ENCODE results near the gene GARIN5A.
"Not testable (repeated sequence)": the region's sequence is repeated elsewhere in the genome, so short reads cannot be mapped to it uniquely, and the experiment has no call there.

Gene GARIN5A

DNA sequence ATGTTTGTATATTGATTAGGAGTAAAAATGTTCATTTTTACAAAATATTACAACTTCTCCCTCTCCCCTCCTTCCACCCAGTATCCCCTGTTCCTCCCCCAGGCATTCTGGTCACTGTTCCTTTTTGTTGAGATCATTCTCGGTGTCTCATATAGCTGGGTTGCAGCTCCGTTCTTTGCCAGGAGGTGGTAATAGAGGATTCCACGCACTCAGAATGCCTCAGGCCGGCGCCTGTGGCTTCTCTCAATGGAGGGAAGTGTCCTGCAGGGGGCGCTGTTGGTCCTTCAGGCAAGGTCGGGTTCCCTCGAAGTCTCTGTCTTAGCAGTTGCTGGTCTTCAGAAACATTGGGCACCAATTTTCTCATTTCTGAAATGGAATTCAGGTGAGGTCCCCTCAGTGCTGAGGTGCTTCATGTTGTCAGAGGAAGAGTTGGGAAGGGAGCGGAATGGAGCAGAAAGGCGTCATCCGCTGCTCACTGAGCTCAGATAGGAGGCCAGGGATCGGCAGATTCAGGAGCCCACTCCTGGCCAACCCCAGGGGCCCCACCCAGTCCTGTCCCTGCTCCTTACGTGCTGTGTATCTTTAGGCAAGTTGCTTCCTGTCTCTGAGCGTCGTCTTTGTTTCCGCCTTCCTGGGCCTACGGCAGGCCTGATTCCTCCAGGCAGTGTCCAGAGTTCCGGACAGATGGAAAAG lies 10.3 kb upstream of the GARIN5A start:
- peak; percentile 48 for DNase-seq

DNA sequence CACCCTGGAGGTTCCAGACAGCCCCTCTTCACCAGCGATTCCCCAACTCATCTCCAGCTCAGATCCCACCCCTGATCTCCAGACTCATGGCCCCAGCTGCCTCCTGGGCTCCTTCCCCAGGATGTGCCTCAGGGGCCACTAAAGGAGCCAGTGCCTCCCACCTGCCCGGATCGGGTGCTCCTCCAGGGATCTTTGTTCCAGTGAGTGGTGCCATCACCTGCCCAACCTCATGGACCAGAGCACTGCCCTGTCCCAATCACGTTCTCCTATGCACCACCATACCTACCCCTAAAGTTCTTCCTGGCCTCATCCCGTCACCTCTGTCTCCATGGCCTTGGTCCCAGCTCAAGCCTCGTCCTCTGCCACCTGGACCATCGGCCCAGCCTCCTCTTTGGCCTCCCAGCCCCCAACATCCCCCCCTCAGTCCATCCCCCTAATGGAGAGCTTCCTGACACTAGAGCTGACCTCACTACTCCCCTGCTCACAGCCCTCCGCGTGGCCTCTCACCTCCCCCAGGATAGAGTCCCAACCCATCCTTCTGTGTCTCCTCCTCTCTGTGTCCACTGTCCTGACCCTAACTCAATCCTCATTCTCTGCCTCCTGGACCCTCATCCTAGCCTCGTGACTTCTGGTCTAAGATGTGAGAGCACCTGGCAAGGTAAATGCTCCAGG lies 8.8 kb upstream of the GARIN5A start:
- no peak for DNase-seq

DNA sequence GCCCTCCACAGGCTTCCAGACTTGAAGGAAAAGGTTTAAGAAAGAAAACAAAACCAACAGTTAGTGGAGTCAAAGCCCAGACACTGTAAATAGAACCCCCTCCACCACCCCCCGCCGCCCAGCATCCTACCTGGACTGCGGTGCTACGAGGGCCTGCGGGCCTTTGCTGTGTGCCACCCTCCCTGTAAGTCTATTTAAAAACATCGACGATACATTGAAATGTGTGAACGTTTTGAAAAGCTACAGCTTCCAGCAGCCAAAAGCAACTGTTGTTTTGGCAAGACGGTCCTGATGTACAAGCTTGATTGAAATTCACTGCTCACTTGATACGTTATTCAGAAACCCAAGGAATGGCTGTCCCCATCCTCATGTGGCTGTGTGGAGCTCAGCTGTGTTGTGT lies 6.3 kb upstream of the GARIN5A start:
- DNase-seq = no peak

DNA sequence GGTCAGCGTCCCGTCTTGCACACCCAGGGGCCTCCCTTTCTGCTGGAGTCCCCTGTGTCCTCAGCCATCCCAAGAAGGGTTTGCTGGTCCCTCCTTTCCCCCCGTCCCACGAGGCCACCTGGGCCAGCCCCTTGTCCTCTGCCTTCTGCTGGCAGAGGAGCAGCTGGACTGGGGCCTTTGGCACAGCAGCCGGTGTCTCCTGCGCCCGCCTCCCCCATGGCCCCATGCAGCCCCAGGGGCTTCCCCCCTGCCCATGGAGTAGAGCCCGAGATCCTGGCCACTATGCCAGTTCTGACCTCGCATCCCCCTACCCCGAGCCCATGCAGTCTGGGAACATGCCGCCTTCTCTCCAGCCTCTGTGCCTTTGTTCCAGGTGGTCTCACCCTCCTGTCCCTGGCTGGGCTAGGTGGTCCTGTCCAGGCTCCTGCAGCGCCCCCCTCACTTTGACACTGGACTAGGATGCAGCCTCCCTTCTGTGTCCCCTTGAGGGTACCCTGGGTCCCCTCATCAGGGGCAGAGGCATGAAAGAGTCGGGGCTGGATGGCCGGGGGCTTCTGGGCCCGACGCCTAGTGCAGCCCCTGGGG lies 5.7 kb upstream of the GARIN5A start:
- DNase-seq = no peak

DNA sequence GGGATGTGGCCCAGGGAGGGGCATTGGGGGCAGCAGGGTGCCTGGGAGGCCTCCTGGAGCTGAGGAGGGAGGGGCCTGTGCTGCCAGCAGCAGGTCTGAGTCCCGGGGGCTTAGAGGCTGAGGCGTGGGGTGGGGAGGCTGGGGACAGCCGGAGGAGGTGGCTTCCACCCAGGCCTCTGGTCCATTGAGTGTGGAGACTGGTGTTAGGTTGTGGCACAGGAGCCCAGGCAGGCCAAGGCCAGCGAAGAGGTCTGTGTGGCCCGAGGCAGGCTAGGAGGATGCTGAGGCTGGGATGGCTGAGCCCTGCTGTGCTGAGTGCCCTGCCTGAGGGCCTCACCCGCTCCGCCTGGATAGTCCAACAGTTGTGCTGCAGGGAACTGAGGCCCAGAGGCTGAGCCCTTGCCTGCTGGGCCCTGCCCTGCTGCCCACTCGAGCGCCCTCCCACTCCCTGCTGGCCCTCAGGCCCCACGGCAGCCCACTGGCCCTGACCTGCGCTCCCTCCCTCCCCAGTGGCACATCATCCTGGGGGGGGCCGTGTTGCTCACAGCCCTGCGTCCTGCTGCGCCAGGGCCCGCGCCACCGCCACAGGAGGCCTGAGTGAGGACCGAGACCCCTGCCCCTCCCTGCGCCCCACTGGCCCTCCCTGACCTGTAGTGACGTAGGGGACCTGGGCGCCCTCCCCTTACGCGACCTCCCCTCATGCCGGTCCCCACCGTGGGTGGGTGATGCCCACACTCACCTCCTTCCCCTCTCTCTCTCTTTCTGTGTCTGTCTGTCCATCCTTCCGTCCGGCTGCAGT lies 4.9 kb upstream of the GARIN5A start:
- DNase-seq = no peak

DNA sequence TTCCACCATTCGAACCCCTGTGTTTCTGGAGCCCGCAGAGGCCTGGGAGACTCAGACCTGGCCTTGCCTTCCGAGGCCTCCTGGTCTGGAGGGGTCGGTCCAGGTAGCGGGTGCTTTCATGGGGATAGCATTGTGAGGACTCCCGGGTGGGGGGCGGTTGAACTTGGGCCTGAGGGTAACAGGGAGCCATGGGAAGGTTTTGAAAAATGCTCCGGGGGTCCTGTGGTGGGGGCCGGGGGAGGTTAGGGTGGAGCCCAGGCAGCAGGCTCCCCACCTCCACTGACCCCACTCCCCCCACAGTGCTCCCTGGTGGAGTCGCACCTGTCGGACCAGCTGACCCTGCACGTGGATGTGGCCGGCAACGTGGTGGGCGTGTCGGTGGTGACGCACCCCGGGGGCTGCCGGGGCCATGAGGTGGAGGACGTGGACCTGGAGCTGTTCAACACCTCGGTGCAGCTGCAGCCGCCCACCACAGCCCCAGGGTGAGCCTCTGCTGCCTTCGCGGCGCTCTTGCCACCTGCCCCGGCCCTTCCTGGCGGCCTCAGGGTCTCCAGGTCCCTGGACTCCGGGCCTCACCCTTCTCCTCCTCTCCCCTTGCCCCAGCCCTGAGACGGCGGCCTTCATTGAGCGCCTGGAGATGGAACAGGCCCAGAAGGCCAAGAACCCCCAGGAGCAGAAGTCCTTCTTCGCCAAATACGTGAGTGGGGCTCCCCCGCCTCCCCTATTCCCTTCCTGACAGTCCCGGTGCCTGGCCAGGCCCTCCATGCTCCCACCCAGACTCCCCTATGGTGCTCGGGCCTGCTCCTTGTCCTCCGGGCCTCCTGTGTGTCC lies 3.8 kb upstream of the GARIN5A start:
- DNase-seq = no peak

DNA sequence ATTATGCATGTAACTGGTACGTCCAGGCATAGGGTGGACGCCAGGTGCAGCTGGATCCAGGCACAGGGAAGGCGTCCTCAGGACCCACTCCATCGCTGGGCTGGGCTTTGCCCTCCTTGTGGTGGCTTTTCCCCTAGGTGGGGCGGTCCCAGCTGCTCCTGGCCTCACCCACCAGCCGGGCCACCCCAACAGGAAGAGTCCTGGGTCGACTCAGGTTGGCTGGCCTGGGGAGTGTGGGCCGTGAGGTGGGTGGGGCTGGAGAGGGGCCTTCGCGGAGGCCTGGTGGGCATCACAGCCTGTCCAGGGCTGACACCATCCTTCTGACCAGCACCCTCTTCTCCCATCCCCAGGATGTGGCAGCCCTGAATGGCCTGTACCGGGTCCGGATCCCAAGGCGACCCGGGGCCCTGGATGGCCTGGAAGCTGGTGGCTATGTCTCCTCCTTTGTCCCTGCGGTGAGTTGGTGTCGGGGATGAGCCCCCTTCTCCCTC lies 3.2 kb upstream of the GARIN5A start:
- no peak for DNase-seq

DNA sequence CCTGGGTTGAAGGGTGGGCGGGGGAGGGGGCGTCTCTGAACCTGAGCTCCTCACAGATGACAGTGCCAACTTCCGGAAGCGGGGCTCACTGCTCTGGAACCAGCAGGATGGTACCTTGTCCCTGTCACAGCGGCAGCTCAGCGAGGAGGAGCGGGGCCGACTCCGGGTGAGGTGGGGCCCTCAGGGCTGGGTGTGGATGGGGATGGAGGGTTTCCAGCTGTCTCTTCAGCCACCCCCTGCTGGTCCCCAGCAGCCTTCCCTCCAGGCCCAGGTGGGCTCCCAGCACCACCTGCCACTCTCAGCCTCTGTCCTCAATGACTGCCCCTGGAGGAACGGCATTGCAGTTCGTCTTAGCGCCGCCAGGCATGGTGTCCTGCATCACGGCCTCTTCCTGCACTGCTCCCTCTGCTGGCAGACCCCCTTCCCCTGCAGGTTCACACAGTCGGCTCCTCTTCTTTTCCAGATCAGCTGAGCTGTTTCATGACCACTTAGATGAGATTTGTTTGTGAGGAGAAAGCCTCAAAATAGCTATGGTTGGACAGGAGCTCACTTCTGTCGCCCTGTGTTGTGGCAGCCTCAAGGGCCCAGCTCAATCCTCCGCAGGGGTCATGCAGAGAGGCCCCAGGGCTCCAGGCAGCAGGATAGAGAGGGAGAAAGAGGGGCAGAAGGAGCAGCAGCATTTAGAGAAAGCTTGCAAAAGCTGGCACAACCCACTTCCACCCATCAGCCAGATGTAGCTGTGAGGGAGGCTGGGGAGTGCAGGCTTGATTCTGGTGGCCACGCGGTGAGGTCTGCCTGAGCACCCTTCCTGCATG lies 2.5 kb upstream of the GARIN5A start:
- no peak for DNase-seq

DNA sequence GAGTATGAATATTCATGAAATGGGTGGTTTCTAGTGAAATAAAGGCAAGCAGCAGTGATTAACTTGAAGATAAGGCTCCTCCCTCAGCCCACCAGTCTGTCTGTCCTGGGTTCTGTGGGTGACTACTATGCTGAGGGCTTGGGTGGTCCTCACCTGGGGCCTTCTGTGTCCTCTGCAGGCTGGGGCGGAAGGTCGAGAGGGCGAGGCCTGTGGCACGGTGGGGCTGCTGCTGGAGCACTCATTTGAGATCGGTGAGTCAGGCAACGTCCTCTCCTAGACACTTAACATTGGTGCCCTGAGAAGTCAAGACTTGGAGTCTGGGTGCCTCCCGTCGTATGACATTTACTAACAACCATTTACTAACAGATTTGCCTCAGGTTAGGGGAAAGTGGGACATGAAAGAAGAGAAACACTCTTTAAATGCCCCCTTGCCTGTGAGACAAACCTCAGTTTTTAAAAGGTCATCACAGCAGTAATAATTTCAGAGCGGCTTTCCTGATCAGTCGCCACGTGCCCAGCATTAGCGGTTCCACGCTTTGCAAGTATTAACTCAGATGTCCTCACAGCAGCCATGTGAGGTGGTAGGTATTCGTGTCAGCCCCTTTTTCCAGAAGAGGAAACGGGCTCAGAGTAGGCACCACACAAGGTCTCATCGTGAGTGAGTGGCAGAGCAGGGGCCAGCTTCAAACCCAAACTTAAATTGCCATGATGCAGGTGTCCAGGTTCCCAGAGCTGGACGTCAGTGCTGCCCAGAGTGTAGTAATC lies 1.3 kb upstream of the GARIN5A start:
- DNase-seq = no peak

DNA sequence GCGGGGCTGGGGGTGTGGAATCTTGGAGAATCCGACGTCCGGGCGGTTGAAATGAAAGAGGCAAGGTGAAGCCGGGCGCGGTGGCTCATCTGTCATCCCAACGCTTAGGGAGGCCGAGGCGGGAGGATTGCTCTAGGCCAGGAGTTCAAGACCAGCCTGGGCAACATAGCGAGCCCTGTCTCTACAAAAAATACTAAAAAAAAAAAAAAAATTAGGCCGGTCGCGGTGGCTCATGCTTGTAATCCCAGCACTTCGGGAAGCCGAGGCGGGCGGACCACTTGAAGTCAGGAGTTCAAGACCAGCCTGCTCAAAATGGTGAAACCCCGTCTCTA lies 225 bp upstream of the GARIN5A start:
- no peak for DNase-seq

DNA sequence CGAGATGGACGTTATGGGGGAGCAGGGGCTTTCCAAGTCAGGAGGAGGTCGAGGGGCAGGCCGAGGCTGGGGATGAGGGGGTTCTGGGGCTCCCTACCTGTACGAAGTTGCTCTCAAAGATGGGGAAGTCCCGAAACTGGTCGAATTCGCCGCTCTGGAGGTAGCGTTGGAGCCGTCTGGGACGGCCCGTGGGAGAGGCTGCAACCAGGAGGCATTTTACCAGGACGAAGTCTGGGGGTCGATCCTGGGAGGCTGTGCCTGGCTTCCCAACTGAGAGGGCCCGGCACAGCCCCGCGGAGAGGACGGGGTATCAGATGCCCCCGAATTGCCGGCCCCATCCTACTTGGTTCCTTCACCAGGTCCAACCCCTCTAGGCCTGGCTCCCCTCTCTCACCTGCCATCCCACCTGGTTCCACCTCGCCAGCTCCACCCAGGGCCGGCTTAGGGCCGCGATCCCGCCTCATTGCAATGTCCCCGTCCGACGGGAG lies 868 bp downstream of the GARIN5A start:
- DNase-seq = no peak

DNA sequence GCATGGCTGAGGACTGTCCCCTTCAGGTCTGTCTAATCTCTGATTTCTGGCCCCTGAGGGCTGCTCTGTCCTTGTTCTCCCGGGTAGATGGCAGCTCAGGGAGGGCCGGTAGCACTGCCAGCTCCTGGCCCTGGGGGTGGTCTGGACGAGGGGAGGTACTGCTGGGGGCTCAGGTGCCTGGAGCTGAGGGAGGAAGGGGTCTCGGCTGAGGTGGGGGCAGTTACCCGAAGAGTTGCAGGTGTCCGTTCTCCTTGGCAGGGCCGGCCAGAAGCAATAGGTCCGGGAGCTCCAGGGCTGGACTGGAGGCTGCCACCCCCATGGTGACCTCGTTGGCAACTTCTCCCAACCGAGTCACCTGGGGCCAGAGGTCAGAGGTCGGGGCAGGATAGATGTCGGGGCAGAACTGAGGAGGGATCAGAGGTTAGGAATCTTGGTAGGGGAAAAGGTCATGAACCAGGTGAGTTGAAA lies 1.5 kb downstream of the GARIN5A start:
- DNase-seq = no peak

DNA sequence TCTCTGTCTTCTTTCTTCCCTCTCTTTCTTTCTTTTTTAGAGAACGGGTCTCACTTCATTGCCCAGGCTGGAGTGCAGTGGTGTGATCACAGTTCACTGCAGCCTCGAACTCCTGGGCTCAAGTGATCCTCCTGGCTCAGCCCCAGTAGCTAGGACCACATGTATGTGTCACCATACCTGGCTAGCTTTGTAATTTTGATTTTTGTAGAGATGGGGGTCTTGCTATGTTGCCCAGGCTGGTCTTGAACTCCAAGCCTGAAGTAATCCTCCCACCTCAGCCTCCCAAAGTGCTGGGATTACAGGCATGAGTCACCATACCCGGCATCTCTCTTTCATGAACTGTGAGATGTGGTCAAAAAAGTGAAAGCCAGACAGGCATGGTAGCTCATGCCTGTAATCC lies 3.3 kb downstream of the GARIN5A start:
- not testable (repeated sequence) for DNase-seq

DNA sequence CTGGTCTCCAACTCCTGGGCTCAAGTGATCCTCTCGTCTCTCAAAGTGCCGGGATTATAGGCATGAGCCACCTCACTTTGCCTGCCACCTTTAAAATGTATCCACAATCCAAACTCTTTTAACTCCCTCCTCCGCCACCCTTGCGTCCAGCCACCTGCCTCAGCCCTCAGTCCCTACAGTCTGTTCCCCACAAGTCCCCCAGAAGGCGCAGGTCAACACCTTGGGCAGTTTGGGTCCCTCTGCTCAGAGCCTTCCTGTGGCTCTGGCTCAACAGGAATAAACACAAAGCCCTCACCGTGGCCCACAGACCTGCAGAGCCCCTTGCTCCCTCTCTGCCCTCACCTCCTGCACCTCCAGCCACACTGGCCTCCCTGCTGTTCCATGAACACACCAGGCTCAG lies 7.8 kb downstream of the GARIN5A start:
- DNase-seq = no peak

DNA sequence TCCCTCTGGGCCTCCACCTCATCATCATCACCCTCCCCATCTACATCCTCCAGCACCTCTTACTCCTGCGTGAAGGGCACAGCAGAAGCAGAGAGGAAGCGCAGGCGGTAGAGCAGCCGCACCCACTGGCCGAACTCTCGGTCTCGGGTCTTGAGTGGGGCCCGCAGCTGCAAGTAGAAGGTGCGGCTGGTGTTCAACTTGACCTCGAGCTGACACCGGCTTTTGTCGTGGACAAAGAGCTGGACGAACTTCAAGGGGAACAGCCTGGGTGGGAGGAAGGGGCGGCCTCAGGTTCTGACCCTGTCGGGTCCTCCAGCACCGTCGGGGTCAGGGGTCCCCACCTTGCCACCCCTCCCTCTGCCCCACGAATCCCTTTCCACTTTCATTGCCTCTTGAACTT lies 9.1 kb downstream of the GARIN5A start:
- no peak for DNase-seq

DNA sequence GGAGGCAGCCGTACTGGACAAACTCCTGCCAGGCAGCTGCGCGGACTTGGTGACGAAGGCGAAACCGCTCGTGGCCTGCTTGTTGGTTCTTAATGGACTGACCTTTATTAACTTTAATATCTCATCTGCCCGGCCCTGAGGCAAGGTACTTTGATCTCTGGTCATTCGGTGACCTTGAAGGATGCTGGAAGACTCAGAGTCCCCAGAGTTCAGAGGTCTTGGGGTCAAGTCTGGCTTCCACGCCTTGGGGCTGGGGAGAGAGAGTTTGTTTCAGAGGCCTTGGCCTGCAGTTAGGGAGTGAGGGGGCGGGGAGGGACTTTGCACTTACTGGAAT lies 10.0 kb downstream of the GARIN5A start:
- DNase-seq = no peak

DNA sequence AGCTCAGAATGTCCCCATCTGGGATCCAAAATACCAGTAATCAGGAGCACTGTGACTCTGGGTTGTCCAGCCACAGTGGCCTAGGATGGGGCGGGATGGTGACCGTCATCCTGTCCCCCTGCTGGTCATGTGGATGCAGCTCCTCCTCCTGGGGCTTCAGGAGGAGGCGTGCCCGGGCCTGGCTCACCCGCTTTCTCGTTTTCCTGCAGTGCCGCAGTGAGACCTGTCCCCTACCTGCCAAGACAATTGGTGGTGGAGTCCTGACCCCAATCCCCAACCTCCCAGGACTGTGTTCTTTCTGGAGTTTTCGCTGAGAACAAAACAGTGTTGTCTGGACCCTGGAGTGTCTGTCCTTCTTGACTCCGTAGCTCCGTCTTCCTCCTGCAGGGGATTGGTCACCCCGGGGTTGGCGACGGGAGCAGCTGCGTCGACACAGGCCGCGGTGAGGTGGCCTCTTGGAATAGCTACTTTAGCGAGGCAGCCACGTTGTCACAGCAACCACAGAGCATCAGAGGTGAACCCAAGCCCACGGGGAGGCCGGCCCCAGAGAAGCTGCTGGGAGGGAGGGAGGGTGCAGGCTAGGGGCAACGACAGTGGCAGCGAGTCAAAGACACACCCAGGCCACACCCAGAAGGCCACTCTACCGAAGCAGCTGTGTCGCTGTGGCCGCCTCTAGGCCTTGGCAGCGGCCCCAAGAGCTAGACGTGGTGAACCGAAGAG lies 10.5 kb downstream of the GARIN5A start:
- no peak for DNase-seq

DNA sequence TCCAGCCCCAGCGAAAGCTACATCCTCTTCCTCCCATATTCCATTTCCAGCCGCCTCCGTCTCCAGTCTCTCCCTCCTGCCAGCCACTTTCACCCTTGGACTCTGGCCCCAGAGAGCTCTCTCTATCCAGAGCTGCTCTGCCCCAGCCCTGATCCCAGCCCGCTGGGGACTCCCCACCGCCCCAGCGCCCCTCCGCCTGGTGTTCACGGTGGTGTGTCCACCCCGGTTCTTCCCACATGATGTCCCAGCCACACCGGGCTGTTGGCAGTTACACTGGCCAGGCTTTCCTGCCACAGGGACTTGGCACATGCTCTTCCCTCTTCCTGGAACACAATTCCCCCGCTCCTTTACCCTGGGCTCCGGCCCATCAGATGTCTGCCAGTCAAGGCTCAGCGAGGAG lies 11.6 kb downstream of the GARIN5A start:
- DNase-seq = no peak

DNA sequence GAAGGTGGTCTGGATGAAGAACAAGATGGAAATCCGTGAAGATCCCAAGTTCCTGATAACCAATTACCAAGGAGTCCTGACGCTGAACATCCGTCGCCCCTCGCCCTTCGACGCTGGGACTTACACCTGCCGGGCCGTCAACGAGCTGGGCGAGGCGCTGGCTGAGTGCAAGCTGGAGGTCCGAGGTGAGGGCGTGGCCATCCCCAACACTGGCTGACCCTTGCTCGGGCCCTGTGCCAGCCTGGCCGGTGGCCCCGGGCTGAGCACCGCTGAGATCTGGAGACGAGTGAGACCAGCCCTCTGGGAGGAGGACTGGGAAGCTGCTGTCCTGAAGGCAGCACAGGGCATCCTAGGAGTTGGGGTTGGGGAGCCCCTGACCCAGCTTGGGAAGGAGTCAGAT lies 12.3 kb downstream of the GARIN5A start:
- no peak for DNase-seq

DNA sequence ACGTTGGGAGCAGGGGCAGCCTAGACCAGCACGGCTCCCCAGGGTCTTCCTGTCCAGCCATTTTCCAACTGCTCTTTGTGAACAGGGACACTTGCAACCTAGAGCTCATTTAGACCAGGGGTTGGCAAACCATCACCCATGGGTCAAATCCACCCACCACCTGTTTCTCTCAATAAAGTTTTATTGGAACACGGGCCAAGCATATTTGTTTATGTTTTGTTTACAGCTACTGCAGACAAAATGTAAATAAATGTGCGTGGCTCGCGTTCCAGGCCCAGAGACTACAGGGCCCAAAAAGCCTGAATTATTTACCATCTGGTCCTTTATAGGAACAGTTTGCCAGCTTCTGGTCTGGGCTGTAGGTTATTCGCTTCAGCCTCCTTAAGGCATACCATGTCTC lies 13.7 kb downstream of the GARIN5A start:
- no peak for DNase-seq
